DMS 273 treated with DMSO at 0.1 percent for 48 hours (cell line): Measurements from ENCODE around the gene ORC2.
"Not testable (repeated sequence)": the region's sequence is repeated elsewhere in the genome, so short reads cannot be mapped to it uniquely, and the experiment has no call there.

Experiments used
- DNase-seq: peaks from one replicate; lab custom pipeline; 2025; lab: John Stamatoyannopoulos, UW

ORC2 gene

GRCh38 chr2:200963124-200963917 is at the start of gene ORC2:
Gene ORC2, minus strand, starts transcription at chr2:200963660. Its CDS starts 5,537 bp downstream, at chr2:200958123.
- peak; percentile 90 for DNase-seq

GRCh38 chr2:201008296-201008829 is 44.9 kb upstream of the ORC2 start:
- no peak for DNase-seq

- DNase-seq = no peak
Measured at GRCh38 chr2:201007584-201007998, 44.1 kb upstream of the ORC2 start.

- DNase-seq = no peak
Measured at GRCh38 chr2:201006704-201007103, 43.2 kb upstream of the ORC2 start.

- peak; percentile 10 for DNase-seq
Measured at GRCh38 chr2:201004370-201004769, 40.9 kb upstream of the ORC2 start.

- no peak for DNase-seq
Measured at GRCh38 chr2:200993097-200993496, 29.6 kb upstream of the ORC2 start.

- no peak for DNase-seq
Measured at GRCh38 chr2:200987137-200987536, 23.7 kb upstream of the ORC2 start.

- DNase-seq = no peak
Measured at GRCh38 chr2:200985799-200986198, 22.3 kb upstream of the ORC2 start.

GRCh38 chr2:200976710-200977109 is 13.2 kb upstream of the ORC2 start:
- no peak for DNase-seq

GRCh38 chr2:200975672-200976071 is 12.2 kb upstream of the ORC2 start:
- DNase-seq = no peak

- DNase-seq = not testable (repeated sequence)
Measured at GRCh38 chr2:200970057-200970456, 6.6 kb upstream of the ORC2 start.

GRCh38 chr2:200968735-200969134 is 5.3 kb upstream of the ORC2 start:
- DNase-seq = no peak

GRCh38 chr2:200968162-200968561 is 4.7 kb upstream of the ORC2 start:
- DNase-seq = no peak

GRCh38 chr2:200966770-200967169 is 3.3 kb upstream of the ORC2 start:
- DNase-seq = no peak

GRCh38 chr2:200964498-200964897 is 1.0 kb upstream of the ORC2 start:
- no peak for DNase-seq

- not testable (repeated sequence) for DNase-seq
Measured at GRCh38 chr2:200963918-200964252, 425 bp upstream of the ORC2 start.

- DNase-seq = no peak
Measured at GRCh38 chr2:200962811-200963123, 693 bp downstream of the ORC2 start.

GRCh38 chr2:200961674-200962073 is 1.8 kb downstream of the ORC2 start:
- DNase-seq = no peak

- no peak for DNase-seq
Measured at GRCh38 chr2:200950378-200950777, 13.1 kb downstream of the ORC2 start.

- no peak for DNase-seq
Measured at GRCh38 chr2:200945395-200945729, 18.1 kb downstream of the ORC2 start.

- DNase-seq = no peak
Measured at GRCh38 chr2:200944467-200945394, 18.7 kb downstream of the ORC2 start.

GRCh38 chr2:200943527-200944105 is 19.8 kb downstream of the ORC2 start:
- DNase-seq = no peak

GRCh38 chr2:200939832-200940231 is 23.6 kb downstream of the ORC2 start:
- no peak for DNase-seq
